Peyer's patch (tissue), 4 donors: ENCODE measurements around the gene ITGA8. TPM values are rescaled to one million over a fixed set of nuclear protein-coding genes. Genes with fewer than 3 reads are reported as not detected.
"Not testable (repeated sequence)": the region's sequence is repeated elsewhere in the genome, so short reads cannot be mapped to it uniquely, and the experiment has no call there.

Experiments used
- DNase-seq, 3 donors: peaks; one replicate each; pipeline ENCODE4 v3.0.0-alpha.2; 2017 to 2019
- H3K27ac ChIP-seq, 4 donors: fragments of 200-600 bp; sonication (generic); one replicate each; pipeline ENCODE4 v1.5.1; 2016 to 2019
- H3K27me3 ChIP-seq, 2 donors: fragments of 200-600 bp; sonication (generic); one replicate each; pipeline ENCODE4 v1.5.1; 2019
- H3K36me3 ChIP-seq, 3 donors: fragments of 200-600 bp; sonication (generic); one replicate each; pipeline ENCODE4 v1.5.1; 2016 to 2019
- H3K4me1 ChIP-seq, 4 donors: fragments of 200-600 bp; sonication (generic); one replicate each; pipeline ENCODE4 v1.5.1; 2016 to 2019
- H3K4me3 ChIP-seq, 4 donors: fragments of 200-600 bp; sonication (generic); 1 replicate in 3 of 4; 2 replicates in 1 of 4; pipeline ENCODE4 v1.5.1; 2016 to 2019; ENCODE audit warnings: mild to moderate bottlenecking in 1 of 4
- H3K9me3 ChIP-seq, 4 donors: fragments of 200-600 bp; sonication (generic); one replicate each; pipeline ENCODE4 v1.5.1; 2016 to 2019; ENCODE audit warnings: mild to moderate bottlenecking in 1 of 4
- POLR2A ChIP-seq, 2 donors: fragments of 450-650 bp; IDR thresholded peaks; one replicate each; pipeline ENCODE4 v1.5.1; 2017; ENCODE audit warnings: antibody characterized with exemption in 2 of 2, mild to moderate bottlenecking in 2 of 2, moderate library complexity in 2 of 2
- total RNA-seq, 4 donors: library from RNA; depleted of rRNA; stranded (reverse); fragments of >200 nt; gene quantifications; one replicate each; pipeline ENCODE4 v1.1.0, GENCODE V29; 2016
- TF ChIP-seq, protein P1 (sequence below), 6 experiments: fragments of 450-650 bp in 4 of 6; fragments of 200-600 bp in 2 of 6; sonication (generic) in 1 of 6; IDR thresholded peaks; one replicate each; pipeline ENCODE4 v1.5.1; 2017 to 2019; ENCODE audit warnings: antibody characterized with exemption in 6 of 6, mild to moderate bottlenecking in 3 of 6, moderate library complexity in 1 of 6

Gene ITGA8
- total RNA-seq, 4 donors from 2014 or later = 2.4 to 13.2 (median 3.9) TPM

DNA sequence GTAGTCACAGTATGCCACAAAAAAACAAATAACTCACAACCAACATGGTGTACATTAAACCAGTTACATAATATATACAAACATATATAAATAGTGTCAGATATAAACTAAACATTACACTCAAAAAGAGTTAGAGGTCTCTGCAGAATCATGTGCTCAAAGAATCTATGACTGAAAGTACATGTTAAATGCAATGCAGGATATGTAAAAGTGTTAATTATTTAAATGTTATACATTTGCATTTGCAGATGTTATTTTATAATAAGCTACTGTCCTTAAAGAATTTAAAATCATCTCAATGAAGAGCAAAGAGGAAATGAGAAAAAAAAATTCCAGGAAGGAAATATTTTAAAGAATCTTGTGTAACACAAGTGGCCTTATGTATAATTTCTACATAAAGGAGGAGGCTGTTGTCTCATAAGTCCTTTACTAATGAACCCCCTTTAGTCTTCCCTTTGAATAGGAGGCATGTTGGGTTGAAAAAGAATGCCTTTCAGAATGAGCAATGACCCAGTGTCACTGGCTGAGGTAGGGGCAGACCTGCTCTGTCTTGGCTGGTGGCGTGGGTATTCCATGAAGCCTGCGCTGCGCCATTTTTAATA lies 148.9 kb downstream of the ITGA8 start:
- Histone ChIP-seq H3K27me3 (no peaks in the 10 kb centered on the region), H3K27ac (no peak overlapping the region), H3K4me3 (no peak overlapping the region), H3K9me3 (no peaks in the 10 kb centered on the region), H3K4me1 (no peaks in the 10 kb centered on the region), H3K36me3 (no peaks in the 10 kb centered on the region)
- DNase-seq = no peak
- TF ChIP-seq, protein P1, sequence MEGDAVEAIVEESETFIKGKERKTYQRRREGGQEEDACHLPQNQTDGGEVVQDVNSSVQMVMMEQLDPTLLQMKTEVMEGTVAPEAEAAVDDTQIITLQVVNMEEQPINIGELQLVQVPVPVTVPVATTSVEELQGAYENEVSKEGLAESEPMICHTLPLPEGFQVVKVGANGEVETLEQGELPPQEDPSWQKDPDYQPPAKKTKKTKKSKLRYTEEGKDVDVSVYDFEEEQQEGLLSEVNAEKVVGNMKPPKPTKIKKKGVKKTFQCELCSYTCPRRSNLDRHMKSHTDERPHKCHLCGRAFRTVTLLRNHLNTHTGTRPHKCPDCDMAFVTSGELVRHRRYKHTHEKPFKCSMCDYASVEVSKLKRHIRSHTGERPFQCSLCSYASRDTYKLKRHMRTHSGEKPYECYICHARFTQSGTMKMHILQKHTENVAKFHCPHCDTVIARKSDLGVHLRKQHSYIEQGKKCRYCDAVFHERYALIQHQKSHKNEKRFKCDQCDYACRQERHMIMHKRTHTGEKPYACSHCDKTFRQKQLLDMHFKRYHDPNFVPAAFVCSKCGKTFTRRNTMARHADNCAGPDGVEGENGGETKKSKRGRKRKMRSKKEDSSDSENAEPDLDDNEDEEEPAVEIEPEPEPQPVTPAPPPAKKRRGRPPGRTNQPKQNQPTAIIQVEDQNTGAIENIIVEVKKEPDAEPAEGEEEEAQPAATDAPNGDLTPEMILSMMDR (IDR thresholded peaks at IDR 0.05) = no peak
- no peak for TF ChIP-seq POLR2A (IDR thresholded peaks at IDR 0.05)

DNA sequence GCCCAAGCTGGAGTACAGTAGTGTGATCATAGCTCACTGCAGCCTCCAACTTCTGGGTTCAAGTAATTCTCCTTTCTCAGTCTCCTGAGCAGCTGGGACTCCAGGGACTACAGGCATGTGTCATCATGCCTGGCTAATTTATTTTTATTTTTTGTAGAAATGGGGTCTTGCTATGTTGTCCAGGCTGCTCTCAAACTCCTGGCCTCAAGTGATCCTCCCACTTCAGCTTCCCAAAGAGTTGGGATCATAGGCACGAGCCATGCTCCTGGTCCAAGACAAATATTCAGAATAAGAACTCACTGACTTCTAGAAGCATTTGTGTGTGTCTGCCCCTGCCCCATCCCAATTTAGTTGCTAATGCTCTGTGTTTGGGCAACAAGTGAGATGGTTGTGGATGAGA lies 151.8 kb downstream of the ITGA8 start:
- Histone ChIP-seq H3K27ac (no peak overlapping the region), H3K27me3 (no peaks in the 10 kb centered on the region), H3K4me3 (no peak overlapping the region), H3K4me1 (no peaks in the 10 kb centered on the region), H3K36me3 (no peaks in the 10 kb centered on the region), H3K9me3 (no peaks in the 10 kb centered on the region)
- no peak for TF ChIP-seq POLR2A (IDR thresholded peaks at IDR 0.05)
- TF ChIP-seq, protein P1 (IDR thresholded peaks at IDR 0.05) = no peak
- no peak for DNase-seq

DNA sequence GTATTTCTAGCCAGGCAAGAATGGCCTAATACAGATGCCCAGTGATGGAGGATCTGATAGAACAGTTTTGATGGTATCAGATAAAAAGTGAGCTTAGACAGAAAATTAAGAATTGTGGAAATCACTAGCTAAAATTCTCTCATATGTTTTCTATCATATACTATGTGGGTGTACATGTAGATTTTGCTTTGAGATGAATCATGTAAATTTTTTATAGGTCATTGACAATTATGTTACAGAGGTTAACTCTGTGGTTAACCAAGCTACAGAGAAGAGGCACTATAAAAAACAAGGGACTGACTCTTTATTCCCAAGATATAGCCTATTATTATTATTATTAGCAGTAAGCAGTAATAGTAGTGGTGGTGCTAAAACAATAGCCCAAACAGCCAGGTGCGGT lies 156.5 kb downstream of the ITGA8 start:
- no peak for DNase-seq
- H3K4me3 ChIP-seq = no peak overlapping the region
- no peak for TF ChIP-seq POLR2A (IDR thresholded peaks at IDR 0.05)
- TF ChIP-seq, protein P1 (IDR thresholded peaks at IDR 0.05) = no peak

DNA sequence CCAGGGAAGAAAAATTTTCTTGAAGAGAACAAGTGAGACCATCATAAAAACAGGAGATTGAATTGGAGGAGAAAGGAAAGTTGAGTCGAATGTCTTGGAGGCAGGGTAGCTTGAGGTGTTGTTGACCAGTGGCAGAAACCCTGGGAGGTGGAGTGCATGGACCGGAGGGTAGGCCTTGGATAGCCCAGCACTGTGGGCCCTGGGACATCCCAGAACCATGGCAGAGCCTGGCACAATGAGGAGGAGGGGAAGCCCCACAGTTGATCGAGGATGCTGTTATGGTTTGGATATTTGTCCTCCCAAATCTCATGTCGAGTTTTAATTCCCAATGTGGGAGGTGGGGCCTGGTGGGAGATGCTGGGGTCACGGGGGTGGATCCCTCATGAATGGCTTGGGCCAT lies 157.1 kb downstream of the ITGA8 start:
- TF ChIP-seq, protein P1 (IDR thresholded peaks at IDR 0.05) = no peak
- no peak for TF ChIP-seq POLR2A (IDR thresholded peaks at IDR 0.05)

More for the DNA sequence above, 156.5 kb downstream of the ITGA8 start:
- Histone ChIP-seq H3K9me3 (no peaks in the 10 kb centered on the region), H3K4me1 (no peaks in the 10 kb centered on the region), H3K36me3 (no peaks in the 10 kb centered on the region), H3K27ac (no peak overlapping the region), H3K27me3 (no peaks in the 10 kb centered on the region)

DNA sequence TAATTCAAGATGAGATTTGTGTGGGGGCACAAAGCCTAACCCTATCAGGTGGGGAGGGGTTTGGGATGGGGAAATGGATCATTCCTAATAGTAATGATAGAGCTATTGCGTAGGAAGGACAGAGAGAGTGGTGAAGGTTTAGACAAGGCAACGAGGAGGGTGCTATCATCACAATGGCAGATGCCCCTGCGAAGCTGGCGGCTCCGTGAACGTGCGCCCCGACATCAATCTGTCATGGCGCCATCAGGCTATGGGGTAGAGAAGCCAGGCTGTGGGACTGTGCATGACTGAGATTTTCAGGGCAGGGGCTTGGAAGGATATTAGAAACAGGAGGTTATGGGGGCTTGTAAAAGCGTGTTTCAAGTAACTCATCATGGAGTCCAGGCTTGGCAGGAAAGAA lies 157.6 kb downstream of the ITGA8 start:
- Histone ChIP-seq H3K9me3 (no peaks in the 10 kb centered on the region), H3K4me1 (no peaks in the 10 kb centered on the region), H3K4me3 (no peak overlapping the region), H3K27ac (no peak overlapping the region), H3K27me3 (no peaks in the 10 kb centered on the region), H3K36me3 (no peaks in the 10 kb centered on the region)
- DNase-seq = no peak
- no peak for TF ChIP-seq POLR2A (IDR thresholded peaks at IDR 0.05)
- TF ChIP-seq, protein P1 (IDR thresholded peaks at IDR 0.05) = no peak

More for the DNA sequence above, 157.1 kb downstream of the ITGA8 start:
- no peak for DNase-seq
- H3K9me3 ChIP-seq = no peaks in the 10 kb centered on the region
- H3K27ac ChIP-seq = no peak overlapping the region
- no peak overlapping the region for H3K4me3 ChIP-seq
- no peaks in the 10 kb centered on the region for H3K27me3 ChIP-seq
- no peaks in the 10 kb centered on the region for H3K36me3 ChIP-seq
- H3K4me1 ChIP-seq = no peaks in the 10 kb centered on the region

DNA sequence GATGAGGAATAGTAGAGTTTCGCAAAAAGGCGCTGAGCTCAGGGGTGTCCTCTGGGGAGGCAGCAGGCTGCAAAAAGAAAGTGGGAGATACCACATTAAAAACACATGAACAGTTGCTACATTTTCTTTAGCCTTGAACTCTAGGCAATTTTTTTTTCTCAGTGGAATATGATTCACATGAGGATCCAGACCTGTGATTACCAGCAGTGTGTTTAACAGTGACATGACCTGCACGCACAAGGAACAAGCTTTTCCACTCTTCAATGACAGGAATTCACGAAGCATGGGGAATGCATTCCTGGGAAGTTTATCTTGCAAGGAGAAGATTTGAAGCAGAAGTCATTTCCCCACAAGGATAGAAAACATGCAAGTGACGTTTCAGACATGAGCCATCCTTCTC lies 161.6 kb downstream of the ITGA8 start:
- Histone ChIP-seq H3K9me3 (no peaks in the 10 kb centered on the region), H3K27me3 (no peaks in the 10 kb centered on the region), H3K36me3 (no peaks in the 10 kb centered on the region), H3K4me1 (no peaks in the 10 kb centered on the region), H3K27ac (no peak overlapping the region), H3K4me3 (no peak overlapping the region)
- DNase-seq = no peak
- TF ChIP-seq, protein P1 (IDR thresholded peaks at IDR 0.05) = no peak
- TF ChIP-seq POLR2A (IDR thresholded peaks at IDR 0.05) = no peak

DNA sequence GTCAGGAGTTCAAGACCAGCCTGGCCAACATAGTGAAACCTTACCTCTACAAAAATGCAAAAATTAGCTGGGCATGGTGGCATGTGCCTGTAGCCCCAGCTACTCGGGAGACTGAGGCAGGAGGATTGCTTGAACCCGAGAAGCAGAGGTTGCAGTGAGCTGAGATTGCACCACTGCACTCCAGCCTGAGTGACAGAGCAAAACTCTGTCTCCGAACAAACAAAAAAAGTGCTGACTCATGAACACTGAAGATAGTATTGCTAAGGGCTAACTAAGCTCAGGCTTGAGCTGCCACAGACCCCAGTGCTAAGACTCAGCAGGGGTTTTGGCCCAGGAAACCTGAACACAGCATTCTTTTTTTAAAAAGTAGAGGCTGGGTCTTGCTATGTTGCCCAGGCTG lies 162.6 kb downstream of the ITGA8 start:
- DNase-seq, H3K9me3 ChIP-seq, H3K4me1 ChIP-seq, H3K27me3 ChIP-seq, H3K36me3 ChIP-seq, H3K27ac ChIP-seq, H3K4me3 ChIP-seq: not testable (repeated sequence)
